Stimulated activated CD8-positive, alpha-beta memory T cell treated with anti-CD3 and anti-CD28 coated beads, Interleukin-7, amount 100 ng/mL, for 1 hour (primary cell): Measurements from ENCODE around the gene CYP11A1.
"Not testable (repeated sequence)": the region's sequence is repeated elsewhere in the genome, so short reads cannot be mapped to it uniquely, and the experiment has no call there.

Experiments used
- DNase-seq, 2 donors: peaks; one replicate each; pipeline ENCODE4 v3.0.0-alpha.2; 2020; ENCODE audit warnings: low read depth in 2 of 2

CYP11A1 gene

DNA sequence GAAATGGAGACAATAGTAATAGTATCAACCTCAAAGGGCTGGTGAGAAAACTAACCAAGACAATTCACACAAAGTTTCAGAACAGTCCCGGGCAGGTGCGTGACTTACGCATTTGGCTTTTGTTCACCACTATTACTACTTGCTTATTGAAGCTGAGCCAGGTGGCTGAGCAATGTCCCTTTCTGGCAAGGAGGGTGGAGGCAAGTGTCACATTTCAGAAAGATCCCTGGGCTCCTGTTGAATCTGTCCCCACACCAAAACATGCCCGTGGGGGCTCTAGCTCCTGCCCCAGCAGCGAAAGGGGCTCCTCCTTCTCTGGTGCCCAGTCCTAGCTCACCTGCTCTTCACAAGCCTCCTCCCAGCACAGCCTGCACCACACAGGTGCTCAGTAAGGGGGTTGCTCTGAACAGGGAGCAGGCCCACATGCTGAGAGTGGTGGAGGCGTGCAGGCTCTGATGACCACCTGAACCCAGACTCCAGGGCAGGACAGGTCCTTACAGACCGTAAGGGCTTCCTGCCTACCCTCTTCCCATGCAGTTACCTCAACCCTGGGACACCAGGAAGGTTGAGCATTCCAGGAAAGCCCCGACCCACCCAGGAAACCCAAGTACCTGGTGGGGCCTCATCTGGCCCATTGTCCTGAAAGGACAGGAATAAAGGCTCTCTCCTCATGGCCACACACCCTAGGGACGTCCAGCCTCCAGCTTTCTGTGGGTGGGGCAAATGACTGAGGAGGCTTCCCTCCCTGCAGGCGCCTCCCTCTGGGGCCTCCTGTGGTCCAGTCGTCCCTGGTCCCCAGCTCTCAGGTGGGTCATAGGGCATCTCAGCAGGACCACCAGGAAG, 33.7 kb upstream of the CYP11A1 start:
- DNase-seq, result no peak

DNA sequence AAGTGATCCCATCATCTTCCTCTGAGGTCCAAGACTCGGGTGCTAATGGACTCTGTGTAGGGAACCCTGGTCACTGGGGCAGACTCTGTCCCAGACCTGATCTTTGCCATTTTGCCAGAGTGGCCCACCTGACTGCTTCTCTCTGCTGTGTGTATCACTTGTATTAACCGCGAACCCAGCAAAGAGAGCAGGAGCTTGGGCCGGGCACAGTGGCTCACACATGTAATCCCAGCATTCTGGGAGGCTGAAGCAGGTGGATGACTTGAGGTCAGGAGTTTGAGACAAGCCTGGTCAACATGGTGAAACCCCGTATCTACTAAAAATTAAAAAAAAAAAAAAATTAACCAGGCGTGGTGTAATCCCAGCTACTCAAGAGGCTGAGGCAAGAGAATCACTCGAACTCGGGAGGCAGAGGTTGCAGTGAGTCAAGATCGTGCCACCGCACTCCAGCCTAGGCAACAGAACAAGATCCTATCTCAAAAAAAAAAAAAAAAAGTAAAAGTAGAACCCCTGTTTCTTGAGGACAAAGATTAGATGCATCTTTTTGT, 32.9 kb upstream of the CYP11A1 start:
- DNase-seq, result no peak

DNA sequence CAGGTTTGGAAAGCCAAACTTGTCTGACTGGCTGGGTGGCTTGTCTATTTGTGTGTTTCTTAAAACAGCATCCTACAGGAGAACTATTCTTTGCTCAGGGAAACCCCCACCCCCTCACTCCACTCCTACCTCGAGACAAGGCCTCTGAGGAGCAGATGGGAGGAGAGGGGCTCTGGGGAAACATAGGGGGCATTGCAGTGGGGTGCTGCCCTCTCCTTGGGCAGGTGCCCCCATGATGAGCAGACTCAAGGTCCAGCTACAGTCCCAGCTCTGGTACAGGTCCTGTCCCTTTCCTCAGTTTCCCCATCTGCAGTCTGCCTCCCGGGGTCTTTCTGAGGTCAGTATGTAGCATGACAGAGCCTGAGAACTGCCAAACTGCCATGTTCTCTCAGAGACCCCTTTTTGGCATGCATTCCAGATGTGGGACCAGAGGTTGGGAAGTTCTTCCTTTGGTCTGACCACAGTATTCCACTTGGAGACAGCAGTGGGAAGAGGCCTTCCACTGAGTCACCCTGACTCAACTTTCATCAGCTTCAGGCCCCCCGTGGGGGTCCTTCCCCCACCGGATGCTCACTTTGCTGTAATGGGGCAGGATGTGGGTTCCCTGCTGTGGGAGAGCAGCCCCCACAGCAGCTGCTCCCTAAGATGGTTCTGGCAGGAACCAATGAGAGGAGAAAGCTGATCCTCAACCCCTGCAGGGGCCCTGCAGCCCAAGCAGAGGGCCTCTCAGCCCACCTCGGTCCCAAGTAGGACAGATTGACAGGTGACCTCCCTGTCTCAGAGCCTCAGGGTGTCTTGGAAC, 32.3 kb upstream of the CYP11A1 start:
- no peak for DNase-seq

DNA sequence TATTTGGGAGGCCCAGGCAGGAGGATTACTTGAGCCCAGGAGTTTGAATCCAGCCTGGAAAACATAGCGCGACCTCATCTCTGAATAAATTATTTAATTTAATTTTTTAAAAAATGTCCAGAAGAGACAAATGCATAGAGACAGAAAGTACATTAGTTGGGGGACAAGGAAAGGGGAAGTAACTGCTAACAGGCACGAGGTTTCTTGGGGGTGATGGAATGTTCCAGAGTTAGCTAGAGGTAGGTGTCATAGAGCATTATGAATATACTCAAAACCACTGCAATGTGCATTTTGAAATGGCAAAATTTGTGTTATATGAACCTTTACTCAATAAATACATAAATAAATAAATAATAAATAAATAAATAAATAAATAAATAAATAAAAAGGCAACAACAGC, 31.7 kb upstream of the CYP11A1 start:
- no peak for DNase-seq

- DNase-seq, result no peak
These were observed 30.7 kb upstream of the CYP11A1 start for GRCh38 chr15:74398183-74398582.

DNA sequence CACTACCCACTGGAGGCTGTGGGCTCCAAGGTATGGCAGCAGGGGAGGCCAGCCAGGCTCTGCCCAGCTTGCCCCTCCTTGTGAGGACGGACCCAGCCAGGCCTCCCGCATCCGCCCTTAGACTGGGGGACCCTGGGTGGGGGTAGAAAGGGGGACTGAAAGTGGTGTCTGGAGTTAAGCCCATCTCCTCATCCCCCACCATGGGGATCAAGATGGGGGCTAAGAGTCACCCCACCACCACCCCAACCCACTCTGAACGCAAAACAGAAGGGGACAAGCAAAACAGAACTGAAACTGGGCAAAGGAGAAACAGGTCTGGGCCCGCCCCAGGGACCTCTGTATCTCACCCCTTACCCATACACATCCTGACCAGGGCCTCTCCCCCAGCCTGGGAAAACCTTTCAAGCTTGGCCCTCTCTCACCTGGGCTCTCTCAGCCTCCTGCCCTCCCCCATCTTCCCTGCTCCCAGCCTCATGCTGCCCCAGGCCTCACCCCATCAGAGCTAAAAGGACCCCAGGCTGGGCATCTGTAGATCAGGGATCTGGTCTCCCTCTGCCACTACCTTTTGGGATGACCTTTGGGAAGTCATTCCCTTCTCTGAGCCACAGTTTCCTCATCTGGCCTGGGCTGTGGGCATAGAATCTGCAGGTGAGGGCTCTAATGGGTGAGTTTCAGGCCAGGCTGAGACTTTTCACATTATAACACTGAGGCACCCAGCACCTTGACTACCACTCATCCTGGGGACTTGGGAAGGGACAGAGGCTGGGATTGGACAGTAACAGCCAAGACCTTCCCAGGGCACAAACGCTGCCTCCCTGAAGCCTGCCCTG, 30.0 kb upstream of the CYP11A1 start:
- no peak for DNase-seq

GRCh38 chr15:74396445-74397238, 29.2 kb upstream of the CYP11A1 start:
- DNase-seq, result no peak

- DNase-seq, result no peak
These were observed 28.6 kb upstream of the CYP11A1 start for GRCh38 chr15:74396146-74396438.

GRCh38 chr15:74395319-74396145, 28.1 kb upstream of the CYP11A1 start:
- no peak for DNase-seq

DNA sequence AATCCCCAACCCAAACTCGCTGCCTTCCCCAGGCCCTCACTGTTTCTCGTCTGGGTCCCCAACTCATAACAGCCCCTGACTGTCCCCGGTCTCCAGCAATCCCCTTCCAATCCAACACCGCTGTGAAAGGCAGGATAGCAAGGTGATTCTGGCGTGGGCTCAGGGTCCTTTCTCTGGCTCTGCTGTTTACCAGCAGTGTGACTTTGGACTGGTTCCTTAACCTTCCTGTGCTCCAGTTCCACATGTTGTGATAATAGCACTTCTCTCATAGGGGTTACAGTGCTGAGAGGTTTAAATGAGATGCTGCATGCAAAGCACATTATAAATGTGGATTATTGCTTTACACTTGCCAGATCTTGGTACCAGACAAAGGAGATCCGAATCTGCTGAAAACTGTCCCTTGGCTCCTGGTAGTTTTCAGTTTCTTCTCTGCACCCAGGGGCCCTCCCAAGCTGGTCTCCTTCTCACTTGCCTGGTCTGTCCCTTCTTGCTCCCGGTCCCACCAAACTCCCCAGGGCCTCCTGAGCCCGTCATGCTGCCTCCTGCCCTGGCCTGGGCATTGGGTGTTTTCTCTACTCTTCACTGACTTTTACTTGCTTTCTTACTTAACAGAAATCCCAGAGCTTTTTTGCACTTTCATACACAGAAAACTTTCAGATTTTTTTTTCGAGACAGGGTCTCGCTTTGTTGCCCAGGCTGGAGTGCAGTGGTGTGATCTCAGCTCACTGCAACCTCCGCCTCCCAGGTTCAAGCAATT, 26.8 kb upstream of the CYP11A1 start:
- DNase-seq, result no peak

DNA sequence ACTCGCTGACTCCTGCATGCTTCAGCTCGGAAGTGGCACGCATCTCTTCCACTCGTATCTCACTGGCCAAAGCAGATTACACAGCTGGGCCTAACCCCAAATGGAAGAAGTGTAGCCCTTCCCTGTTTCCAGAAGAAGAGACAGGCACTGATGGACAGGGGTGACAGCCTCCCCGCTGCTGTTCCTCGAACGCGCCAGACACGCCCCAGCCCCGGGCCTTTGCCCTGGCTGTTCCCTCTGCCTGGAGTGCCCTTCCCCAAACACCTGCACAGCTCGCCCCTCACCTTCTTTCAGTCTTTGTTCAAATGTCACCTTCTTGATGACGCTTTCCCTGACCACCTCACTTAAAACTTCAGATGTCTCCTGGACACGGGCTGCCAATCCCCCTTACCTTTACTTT, 26.0 kb upstream of the CYP11A1 start:
- DNase-seq, result no peak

DNA sequence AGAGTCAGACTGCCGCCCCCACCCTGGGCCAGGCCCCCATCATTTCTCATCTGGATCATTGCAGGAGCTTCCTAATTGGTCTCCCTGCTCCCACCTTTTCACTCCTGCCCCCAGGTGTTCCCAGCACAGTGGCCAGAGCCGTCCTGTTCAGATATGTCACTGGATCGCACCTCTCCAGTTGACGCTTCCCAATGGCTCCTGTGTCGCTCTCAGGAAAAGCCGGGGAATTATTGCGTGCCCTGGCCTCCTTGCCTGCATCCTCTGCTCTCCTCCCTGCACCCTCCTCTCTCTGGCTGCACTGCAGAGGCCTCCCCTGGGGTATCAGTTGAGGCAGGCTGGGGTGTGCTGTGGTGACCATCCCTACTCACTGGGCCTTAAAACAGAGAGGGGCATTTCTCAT, 25.5 kb upstream of the CYP11A1 start:
- DNase-seq, result no peak

DNA sequence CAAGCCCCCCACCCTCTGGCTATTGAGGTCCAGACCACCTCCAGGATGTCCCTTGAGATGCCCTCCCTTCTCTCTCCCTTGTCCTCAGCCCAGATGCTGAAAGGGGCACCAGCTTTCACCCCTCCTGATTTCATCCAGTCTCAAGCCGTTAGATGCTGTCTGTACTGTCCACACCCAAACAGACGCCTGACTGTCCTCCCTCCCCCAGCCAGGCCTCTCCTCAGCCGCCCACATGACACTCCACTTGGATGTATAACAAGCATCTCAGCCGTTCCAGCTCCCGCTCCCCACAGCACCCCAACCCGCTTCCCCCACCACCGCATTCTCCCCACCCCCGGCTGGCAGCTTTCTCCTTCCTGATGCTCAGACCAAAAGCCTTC, 25.0 kb upstream of the CYP11A1 start:
- DNase-seq, result no peak

- no peak for DNase-seq
These were observed 24.4 kb upstream of the CYP11A1 start for GRCh38 chr15:74391582-74392450.

GRCh38 chr15:74390647-74391288, 23.3 kb upstream of the CYP11A1 start:
- no peak for DNase-seq

DNA sequence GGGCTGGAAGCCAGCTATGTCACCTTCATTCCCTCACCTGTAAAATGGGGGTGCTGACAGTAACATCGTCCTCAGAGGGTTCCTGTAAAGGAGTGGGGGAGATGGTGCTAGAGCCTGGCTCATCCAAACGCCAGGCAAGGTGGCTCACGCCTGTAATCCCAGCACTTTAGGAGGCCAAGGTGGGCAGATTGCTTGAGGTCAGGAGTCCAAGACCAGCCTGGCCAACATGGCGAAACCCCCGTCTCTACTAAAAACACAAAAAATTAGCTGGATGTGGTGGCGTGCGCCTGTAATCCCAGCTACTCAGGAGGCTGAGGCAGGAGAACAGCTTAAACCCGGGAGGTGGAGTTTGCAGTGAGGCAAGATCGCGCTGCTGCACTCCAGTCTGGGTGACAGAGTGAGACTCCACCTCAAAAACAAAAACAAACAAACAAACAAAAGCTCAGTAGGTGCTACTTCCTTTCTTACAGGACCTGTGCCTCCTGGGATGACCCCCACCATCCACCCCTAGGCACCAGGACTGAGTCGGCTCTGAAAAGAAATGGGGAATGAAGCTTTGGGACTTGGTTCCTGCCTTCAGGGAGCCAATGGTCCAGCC, 22.7 kb upstream of the CYP11A1 start:
- not testable (repeated sequence) for DNase-seq

GRCh38 chr15:74389241-74390048, 22.0 kb upstream of the CYP11A1 start:
- DNase-seq, result no peak
